Measurements from ENCODE around the gene CCL14. TPM values are rescaled to one million over a fixed set of nuclear protein-coding genes. Genes with fewer than 3 reads are reported as not detected.

The CCL14 gene
- total RNA-seq: 110 TPM
- long read RNA-seq, transcript CCL14-202 (3 exons, 898 nt): major isoform, 15 of 17 reads
- long read RNA-seq, partial matches to known transcripts: 1 of 17 reads
- long read RNA-seq, other reads (novel, unspliced or antisense): 0 of 17 reads

DNA sequence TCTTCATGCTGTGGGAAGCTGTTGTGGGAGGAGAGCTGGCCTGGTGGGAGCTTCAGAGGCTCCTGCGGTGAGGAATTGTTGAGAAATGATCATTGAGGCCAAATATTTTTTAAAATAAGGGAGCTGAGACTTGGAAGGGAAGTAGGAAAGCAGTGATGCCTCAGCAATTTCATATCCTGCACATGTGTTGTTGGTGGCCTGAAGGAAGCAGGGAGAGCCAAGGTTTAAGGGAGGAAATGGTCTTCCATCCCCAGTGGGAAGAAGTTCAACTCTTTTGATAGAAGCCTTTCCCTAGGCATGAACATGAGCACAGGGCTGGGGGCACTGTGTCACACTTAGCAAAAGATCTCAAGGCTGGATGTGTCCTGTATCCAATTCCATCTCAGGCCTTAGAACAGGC is at the start of gene CCL14:
TSS of gene CCL14 (minus strand) at position 87 of the 400 bp plus-strand sequence. CDS start at position 7, 80 bp downstream.
- peak within 1 kb of the TSS; percentile 18 for H3K27ac ChIP-seq
- peak within 1 kb of the TSS; percentile 4 for H3K4me3 ChIP-seq
- peaks cover 5% of the 10 kb centered on the region for H3K9me3 ChIP-seq
- ATAC-seq (no peak), DNase-seq (no peak)
- H3K27me3 ChIP-seq: no peaks in the 10 kb centered on the region
- H3K4me1 ChIP-seq: peaks cover 6% of the 10 kb centered on the region
- no peaks in the 10 kb centered on the region for H3K36me3 ChIP-seq
- intact Hi-C loops (cut with DNase I): no loop called here
- TF ChIP-seq, protein P1, sequence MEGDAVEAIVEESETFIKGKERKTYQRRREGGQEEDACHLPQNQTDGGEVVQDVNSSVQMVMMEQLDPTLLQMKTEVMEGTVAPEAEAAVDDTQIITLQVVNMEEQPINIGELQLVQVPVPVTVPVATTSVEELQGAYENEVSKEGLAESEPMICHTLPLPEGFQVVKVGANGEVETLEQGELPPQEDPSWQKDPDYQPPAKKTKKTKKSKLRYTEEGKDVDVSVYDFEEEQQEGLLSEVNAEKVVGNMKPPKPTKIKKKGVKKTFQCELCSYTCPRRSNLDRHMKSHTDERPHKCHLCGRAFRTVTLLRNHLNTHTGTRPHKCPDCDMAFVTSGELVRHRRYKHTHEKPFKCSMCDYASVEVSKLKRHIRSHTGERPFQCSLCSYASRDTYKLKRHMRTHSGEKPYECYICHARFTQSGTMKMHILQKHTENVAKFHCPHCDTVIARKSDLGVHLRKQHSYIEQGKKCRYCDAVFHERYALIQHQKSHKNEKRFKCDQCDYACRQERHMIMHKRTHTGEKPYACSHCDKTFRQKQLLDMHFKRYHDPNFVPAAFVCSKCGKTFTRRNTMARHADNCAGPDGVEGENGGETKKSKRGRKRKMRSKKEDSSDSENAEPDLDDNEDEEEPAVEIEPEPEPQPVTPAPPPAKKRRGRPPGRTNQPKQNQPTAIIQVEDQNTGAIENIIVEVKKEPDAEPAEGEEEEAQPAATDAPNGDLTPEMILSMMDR (IDR thresholded peaks at IDR 0.05): no peak

DNA sequence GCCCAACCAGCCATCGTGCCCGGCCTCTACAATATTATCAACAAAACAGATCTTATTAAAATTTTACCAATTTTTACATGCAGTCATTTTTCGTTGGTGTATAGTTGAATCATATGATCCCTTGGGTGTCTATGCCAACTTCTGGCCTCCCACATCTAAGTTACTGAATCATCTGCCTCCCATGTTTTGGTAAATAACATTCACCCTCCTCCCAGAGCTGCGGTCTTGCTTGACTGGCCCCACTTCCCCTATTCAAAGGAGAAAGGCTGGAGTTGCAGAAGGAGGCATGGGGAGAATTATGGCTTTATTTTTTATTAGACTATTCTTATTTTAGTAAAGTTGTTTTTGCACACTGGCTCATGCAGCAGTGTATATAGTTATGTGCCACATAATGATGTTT is 49.7 kb upstream of the CCL14 start:
- Histone ChIP-seq H3K9me3 (no peaks in the 10 kb centered on the region), H3K4me3 (no peak overlapping the region), H3K36me3 (no peaks in the 10 kb centered on the region), H3K4me1 (no peaks in the 10 kb centered on the region), H3K27me3 (no peaks in the 10 kb centered on the region), H3K27ac (no peak overlapping the region)
- intact Hi-C loops (cut with DNase I): no loop called here
- TF ChIP-seq, protein P1 (IDR thresholded peaks at IDR 0.05): no peak
- ATAC-seq (peak; percentile 87), DNase-seq (no peak)

DNA sequence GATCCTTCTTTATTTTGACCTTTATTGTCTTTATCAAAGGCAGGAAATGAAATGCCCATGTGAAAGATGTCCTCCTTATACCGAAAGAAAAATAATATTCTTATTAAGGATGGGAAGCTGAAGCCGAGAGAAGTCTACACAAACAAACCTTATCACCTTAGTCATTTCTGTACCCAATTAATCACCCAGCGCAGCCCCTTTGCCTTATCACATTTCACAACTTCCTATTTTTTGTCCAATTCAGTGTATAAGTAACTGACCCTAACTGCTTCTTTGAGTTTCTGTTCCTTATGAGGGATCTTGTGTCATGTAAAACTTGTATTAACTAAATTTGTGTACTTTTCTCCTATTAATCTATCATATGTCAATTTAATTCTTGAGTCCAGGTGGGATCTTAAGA is 47.6 kb upstream of the CCL14 start:
- ATAC-seq (peak; percentile 61), DNase-seq (no peak)
- Histone ChIP-seq H3K36me3 (no peaks in the 10 kb centered on the region), H3K27me3 (no peaks in the 10 kb centered on the region), H3K27ac (no peak overlapping the region), H3K4me1 (no peaks in the 10 kb centered on the region), H3K9me3 (no peaks in the 10 kb centered on the region), H3K4me3 (no peak overlapping the region)
- intact Hi-C loops (cut with DNase I): no loop called here
- TF ChIP-seq, protein P1 (IDR thresholded peaks at IDR 0.05): no peak

DNA sequence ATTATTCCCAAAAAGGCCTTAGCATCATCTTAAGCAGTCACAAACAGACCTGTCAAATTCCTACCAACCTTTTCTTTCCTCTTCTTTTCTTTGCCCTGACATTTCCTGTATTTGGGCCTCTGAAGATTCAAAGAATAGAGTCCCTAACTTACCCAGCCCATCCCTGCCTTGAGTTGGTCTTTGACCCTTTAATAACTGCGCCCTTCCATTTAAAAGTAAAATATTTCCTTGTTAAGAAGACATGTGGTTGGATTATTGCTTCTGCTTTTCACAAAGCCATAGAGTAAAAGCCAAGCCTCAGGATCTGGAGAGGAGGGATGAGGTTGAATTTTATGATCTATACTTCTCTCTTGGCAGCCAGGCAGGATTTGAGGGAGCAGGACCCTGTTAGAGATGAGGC is 44.4 kb upstream of the CCL14 start:
- no peaks in the 10 kb centered on the region for H3K9me3 ChIP-seq
- no peaks in the 10 kb centered on the region for H3K27me3 ChIP-seq
- no peak overlapping the region for H3K27ac ChIP-seq
- intact Hi-C loops (cut with DNase I): no loop called here
- H3K4me1 ChIP-seq: no peaks in the 10 kb centered on the region
- H3K4me3 ChIP-seq: no peak overlapping the region
- DNase-seq (no peak), ATAC-seq (no peak)
- H3K36me3 ChIP-seq: no peaks in the 10 kb centered on the region
- TF ChIP-seq, protein P1 (IDR thresholded peaks at IDR 0.05): no peak

DNA sequence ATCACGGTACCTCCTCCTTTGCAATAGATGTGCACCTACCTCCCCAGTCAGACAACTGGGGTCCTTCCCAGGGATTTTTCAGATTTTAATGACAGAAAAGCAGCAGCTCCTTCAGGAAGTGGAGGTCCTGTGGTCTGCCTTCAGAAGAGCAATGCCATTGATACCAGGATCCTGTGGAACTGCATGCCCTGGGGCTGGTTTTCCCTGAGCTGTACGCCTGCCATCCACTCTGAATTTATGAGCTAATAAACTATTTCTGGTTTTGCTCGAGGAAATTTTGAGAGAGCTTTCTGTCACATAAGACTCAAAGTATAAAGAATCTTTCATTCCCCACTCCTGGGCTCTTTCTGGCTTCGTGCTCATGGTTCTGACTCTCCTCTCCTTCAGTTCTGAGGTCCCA is 41.2 kb upstream of the CCL14 start:
- Histone ChIP-seq H3K4me1 (no peaks in the 10 kb centered on the region), H3K27me3 (no peaks in the 10 kb centered on the region), H3K27ac (no peak overlapping the region), H3K36me3 (no peaks in the 10 kb centered on the region), H3K4me3 (no peak overlapping the region), H3K9me3 (no peaks in the 10 kb centered on the region)
- TF ChIP-seq, protein P1 (IDR thresholded peaks at IDR 0.05): no peak
- no peak for ATAC-seq
- intact Hi-C loops (cut with DNase I): no loop called here
- DNase-seq: no peak
